K562 (cell line): ENCODE measurements around the gene DPH1.

ENCODE experiments used
- CBX2 ChIP-seq: fragments of 200-600 bp; sonication (generic); IDR thresholded peaks from one replicate; pipeline ENCODE4 v1.6.1; 2012; ENCODE audit warnings: mild to moderate bottlenecking, low read length, inconsistent platforms; ENCODE audit not compliant: insufficient read depth, poor library complexity, severe bottlenecking
- CTCF ChIP-seq, 3 experiments: IDR thresholded peaks in 2 of 3; conservative IDR thresholded peaks in 1 of 3; 2 replicates each; pipeline ENCODE4 v1.5.1; 2011 to 2012; ENCODE audit warnings: low read length in 3 of 3, mild to moderate bottlenecking in 3 of 3, control low read depth in 2 of 3, improper control_type of control experiment in 1 of 3, inconsistent platforms in 1 of 3, low read depth in 1 of 3, mixed read lengths in 1 of 3, moderate library complexity in 1 of 3; ENCODE audit not compliant: insufficient read depth in 2 of 3
- EZH2 ChIP-seq: IDR thresholded peaks from 2 replicates; pipeline ENCODE4 v1.6.1; 2012; ENCODE audit warnings: low read depth, mild to moderate bottlenecking, inconsistent platforms, low read length, borderline replicate concordance
- GTF2B ChIP-seq: IDR thresholded peaks from 2 replicates; pipeline ENCODE4 v1.6.1; 2011; ENCODE audit not compliant: insufficient read length; ENCODE audit errors: extremely low read depth
- KLF13 ChIP-seq: fragments of 450-650 bp; IDR thresholded peaks from 2 replicates; pipeline ENCODE4 v1.6.1; 2016; ENCODE audit warnings: missing genetic modification characterization, low read depth, mild to moderate bottlenecking, missing compliant biosample characterization, moderate library complexity, borderline replicate concordance
- LCOR ChIP-seq: sonication (generic); formaldehyde crosslinking; IDR thresholded peaks from 2 replicates; pipeline ENCODE4 v1.8.0; 2022; ENCODE audit warnings: mild to moderate bottlenecking, missing genetic modification reagents
- RAD51 ChIP-seq: fragments of 450-650 bp; IDR thresholded peaks from 2 replicates; pipeline ENCODE4 v1.7.1; 2016; ENCODE audit warnings: low read depth, mild to moderate bottlenecking, borderline replicate concordance
- YBX1 ChIP-seq: fragments of 450-650 bp; IDR thresholded peaks from 2 replicates; pipeline ENCODE4 v1.7.1; 2016; ENCODE audit warnings: mild to moderate bottlenecking
- ZNF324 ChIP-seq: fragments of 250-450 bp; sonication (Bioruptor Pico); IDR thresholded peaks from 2 replicates; pipeline ENCODE4 v1.4.0; 2020; ENCODE audit warnings: mild to moderate bottlenecking
- TF ChIP-seq, protein P1 (sequence below): sonication (generic); formaldehyde crosslinking; IDR thresholded peaks from 2 replicates; pipeline ENCODE4 v1.8.1; 2023; ENCODE audit warnings: mild to moderate bottlenecking, missing genetic modification reagents

GRCh38 chr17:2050300-2051060 is 20.5 kb downstream of the DPH1 start:
- TF ChIP-seq LCOR (CRISPR knock-in tag): no peak
- no peak for TF ChIP-seq ZNF324
- no peak for TF ChIP-seq YBX1
- TF ChIP-seq GTF2B: no peak
- TF ChIP-seq CTCF (IDR thresholded peaks at IDR 0.05 in 2 of 3, conservative IDR thresholded peaks at IDR 0.05 in 1 of 3; ENCODE audit: insufficient read depth in 2 of 3, low read depth in 1 of 3, low read length in 3 of 3): no peak
- no peak for TF ChIP-seq KLF13 (tag)
- no peak for TF ChIP-seq EZH2
- TF ChIP-seq, protein P1, sequence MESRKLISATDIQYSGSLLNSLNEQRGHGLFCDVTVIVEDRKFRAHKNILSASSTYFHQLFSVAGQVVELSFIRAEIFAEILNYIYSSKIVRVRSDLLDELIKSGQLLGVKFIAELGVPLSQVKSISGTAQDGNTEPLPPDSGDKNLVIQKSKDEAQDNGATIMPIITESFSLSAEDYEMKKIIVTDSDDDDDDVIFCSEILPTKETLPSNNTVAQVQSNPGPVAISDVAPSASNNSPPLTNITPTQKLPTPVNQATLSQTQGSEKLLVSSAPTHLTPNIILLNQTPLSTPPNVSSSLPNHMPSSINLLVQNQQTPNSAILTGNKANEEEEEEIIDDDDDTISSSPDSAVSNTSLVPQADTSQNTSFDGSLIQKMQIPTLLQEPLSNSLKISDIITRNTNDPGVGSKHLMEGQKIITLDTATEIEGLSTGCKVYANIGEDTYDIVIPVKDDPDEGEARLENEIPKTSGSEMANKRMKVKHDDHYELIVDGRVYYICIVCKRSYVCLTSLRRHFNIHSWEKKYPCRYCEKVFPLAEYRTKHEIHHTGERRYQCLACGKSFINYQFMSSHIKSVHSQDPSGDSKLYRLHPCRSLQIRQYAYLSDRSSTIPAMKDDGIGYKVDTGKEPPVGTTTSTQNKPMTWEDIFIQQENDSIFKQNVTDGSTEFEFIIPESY (CRISPR knock-in tag): no peak
- no peak for TF ChIP-seq CBX2
- TF ChIP-seq RAD51: no peak
